DND-41 (cell line): ENCODE data around the gene HTD2.

Experiments used
- ATAC-seq: fragments of 200-7000 bp; cut with Tn5 transposase; 3 replicates; pipeline ENCODE4 v1.9.1; 2021; ENCODE audit warnings: low read depth; ENCODE audit not compliant: insufficient read depth
- DNase-seq: peaks from one replicate; pipeline ENCODE4 v3.0.0-alpha.2; 2020
- H2AFZ ChIP-seq: 2 replicates; pipeline ENCODE4 v1.6.0; 2012; ENCODE audit warnings: low read depth, low read length
- H3K27ac ChIP-seq: 2 replicates; pipeline ENCODE4 v1.5.1; 2012; ENCODE audit warnings: low read length, inconsistent platforms
- H3K27me3 ChIP-seq: fragments of 200-600 bp; sonication (generic); 2 replicates; pipeline ENCODE4 v1.6.0; 2012; ENCODE audit warnings: low read length, mild to moderate bottlenecking, inconsistent platforms; ENCODE audit not compliant: insufficient read depth, poor library complexity
- H3K36me3 ChIP-seq: 2 replicates; pipeline ENCODE4 v1.5.1; 2012; ENCODE audit warnings: low read length, inconsistent platforms; ENCODE audit not compliant: insufficient read depth
- H3K4me1 ChIP-seq: 2 replicates; pipeline ENCODE4 v1.5.1; 2012; ENCODE audit warnings: mild to moderate bottlenecking, low read length; ENCODE audit not compliant: insufficient read depth
- H3K4me2 ChIP-seq: 2 replicates; pipeline ENCODE4 v1.6.0; 2012; ENCODE audit warnings: mild to moderate bottlenecking, moderate library complexity, low read length, inconsistent platforms; ENCODE audit not compliant: insufficient read depth
- H3K4me3 ChIP-seq, 2 experiments: fragments of 200-600 bp in 1 of 2; shearing (Covaris generic) in 1 of 2; 2 replicates each; pipeline ENCODE4 v1.5.1; 2012 to 2016; ENCODE audit warnings: inconsistent platforms in 2 of 2, low read length in 2 of 2, mild to moderate bottlenecking in 2 of 2, low read depth in 1 of 2, moderate library complexity in 1 of 2
- H3K79me2 ChIP-seq: 2 replicates; pipeline ENCODE4 v1.6.0; 2012; ENCODE audit warnings: low read length, inconsistent platforms; ENCODE audit not compliant: insufficient read depth
- H3K9ac ChIP-seq: 2 replicates; pipeline ENCODE4 v1.6.0; 2012; ENCODE audit warnings: low read depth, mild to moderate bottlenecking, inconsistent platforms, low read length, moderate library complexity
- H3K9me3 ChIP-seq: 2 replicates; pipeline ENCODE4 v1.5.1; 2012; ENCODE audit warnings: low read length, moderate library complexity, mild to moderate bottlenecking, inconsistent platforms; ENCODE audit not compliant: insufficient read depth, severe bottlenecking
- H4K20me1 ChIP-seq: 2 replicates; pipeline ENCODE4 v1.6.0; 2012; ENCODE audit warnings: low read length; ENCODE audit not compliant: insufficient read depth
- EZH2 ChIP-seq: IDR thresholded peaks from 3 replicates; pipeline ENCODE4 v1.6.1; 2012; ENCODE audit warnings: borderline replicate concordance, low read depth, mild to moderate bottlenecking, moderate library complexity, low read length, inconsistent platforms; ENCODE audit not compliant: severe bottlenecking
- TF ChIP-seq, protein P1 (sequence below): IDR thresholded peaks from 2 replicates; pipeline ENCODE4 v1.5.1; 2012; ENCODE audit warnings: borderline replicate concordance, low read length, moderate library complexity, mild to moderate bottlenecking; ENCODE audit not compliant: poor library complexity, severe bottlenecking; ENCODE audit errors: extremely low read depth

HTD2 gene

DNA sequence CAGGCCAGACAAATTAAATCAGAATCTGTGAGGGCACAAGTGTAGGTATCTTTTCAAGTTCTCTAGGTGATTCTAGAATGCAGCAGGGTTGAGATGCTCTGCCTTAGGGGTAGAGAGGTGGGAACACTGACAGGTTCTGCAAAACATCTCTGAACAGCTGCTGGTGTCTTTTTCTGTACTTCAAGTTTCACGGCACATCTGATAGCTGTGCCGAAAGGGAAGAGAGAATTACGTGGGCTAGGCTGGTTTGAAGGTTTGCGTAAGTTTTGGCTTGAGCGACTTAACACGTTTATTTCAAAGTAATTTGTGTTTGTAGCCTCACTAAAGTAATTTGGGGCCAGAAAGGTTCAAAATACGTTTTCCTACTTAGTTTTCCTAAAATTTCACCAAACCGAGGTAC, 48.9 kb downstream of the HTD2 start:
- TF ChIP-seq, protein P1, sequence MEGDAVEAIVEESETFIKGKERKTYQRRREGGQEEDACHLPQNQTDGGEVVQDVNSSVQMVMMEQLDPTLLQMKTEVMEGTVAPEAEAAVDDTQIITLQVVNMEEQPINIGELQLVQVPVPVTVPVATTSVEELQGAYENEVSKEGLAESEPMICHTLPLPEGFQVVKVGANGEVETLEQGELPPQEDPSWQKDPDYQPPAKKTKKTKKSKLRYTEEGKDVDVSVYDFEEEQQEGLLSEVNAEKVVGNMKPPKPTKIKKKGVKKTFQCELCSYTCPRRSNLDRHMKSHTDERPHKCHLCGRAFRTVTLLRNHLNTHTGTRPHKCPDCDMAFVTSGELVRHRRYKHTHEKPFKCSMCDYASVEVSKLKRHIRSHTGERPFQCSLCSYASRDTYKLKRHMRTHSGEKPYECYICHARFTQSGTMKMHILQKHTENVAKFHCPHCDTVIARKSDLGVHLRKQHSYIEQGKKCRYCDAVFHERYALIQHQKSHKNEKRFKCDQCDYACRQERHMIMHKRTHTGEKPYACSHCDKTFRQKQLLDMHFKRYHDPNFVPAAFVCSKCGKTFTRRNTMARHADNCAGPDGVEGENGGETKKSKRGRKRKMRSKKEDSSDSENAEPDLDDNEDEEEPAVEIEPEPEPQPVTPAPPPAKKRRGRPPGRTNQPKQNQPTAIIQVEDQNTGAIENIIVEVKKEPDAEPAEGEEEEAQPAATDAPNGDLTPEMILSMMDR, result no peak
- TF ChIP-seq EZH2, result no peak
- DNase-seq (no peak), ATAC-seq (no peak)
- Histone ChIP-seq H3K27me3 (no peaks in the 10 kb centered on the region), H3K36me3 (peaks cover 19% of the 10 kb centered on the region), H3K79me2 (peaks cover 96% of the 10 kb centered on the region), H4K20me1 (peaks cover 21% of the 10 kb centered on the region; the same call in 1 of the 2 replicates), H3K27ac (peak overlapping the region; percentile 78), H3K9me3 (no peaks in the 10 kb centered on the region), H2AFZ (no peak overlapping the region), H3K4me3 (no peak overlapping the region), H3K9ac (peak overlapping the region; percentile 58; the same call in 1 of the 2 replicates), H3K4me1 (peaks cover 61% of the 10 kb centered on the region), H3K4me2 (no peak overlapping the region)

DNA sequence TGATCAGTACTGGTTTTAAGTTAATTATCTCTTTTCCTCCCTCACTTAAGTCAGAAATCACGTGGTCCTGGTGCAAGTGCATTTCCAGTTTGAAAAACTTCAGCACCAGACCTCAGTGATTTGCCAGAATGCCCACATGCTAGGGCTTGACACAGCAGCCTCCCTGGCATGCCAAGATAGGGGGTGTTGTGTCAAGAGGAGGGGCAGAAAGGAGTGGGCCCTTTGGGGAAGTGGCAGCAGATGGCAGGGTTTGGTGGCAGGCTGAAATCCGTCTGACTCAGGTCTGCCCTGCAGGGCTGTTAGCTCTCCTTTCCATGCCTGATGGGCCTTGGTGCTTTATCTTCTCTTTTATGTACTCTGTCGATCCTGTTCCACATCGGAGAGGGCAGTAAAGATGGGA, 49.7 kb downstream of the HTD2 start:
- Histone ChIP-seq H3K27ac (peak overlapping the region; percentile 78), H2AFZ (no peak overlapping the region), H3K36me3 (peaks cover 19% of the 10 kb centered on the region), H3K9ac (peak overlapping the region; percentile 58), H3K79me2 (peaks cover 96% of the 10 kb centered on the region), H3K4me2 (no peak overlapping the region; the same call in 1 of the 2 replicates), H3K9me3 (no peaks in the 10 kb centered on the region), H3K4me3 (no peak overlapping the region), H3K27me3 (no peaks in the 10 kb centered on the region), H4K20me1 (peaks cover 21% of the 10 kb centered on the region; the same call in 1 of the 2 replicates), H3K4me1 (peaks cover 52% of the 10 kb centered on the region)
- DNase-seq (no peak), ATAC-seq (no peak)
- TF ChIP-seq, protein P1, result no peak
- TF ChIP-seq EZH2, result no peak

DNA sequence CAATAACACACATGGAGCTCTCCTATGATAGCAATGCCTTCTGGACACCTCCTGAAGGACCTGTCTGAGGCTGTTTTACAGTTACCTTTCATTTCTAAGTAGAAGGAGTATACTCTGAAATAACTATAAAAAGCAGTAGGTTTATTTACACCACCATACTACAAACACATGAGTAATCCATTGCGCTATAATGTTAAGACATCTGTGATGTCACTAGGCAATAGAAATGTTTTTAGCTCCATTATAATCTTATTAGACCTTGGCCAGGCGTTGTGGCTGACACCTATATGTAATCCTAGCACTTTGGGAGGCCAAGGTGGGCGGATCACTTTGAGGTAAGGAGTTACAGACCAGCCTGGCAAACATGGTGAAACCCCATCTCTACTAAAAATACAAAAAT, 51.1 kb downstream of the HTD2 start:
- Histone ChIP-seq H3K36me3 (peaks cover 14% of the 10 kb centered on the region), H3K27me3 (no peaks in the 10 kb centered on the region), H3K9me3 (no peaks in the 10 kb centered on the region), H3K27ac (0 out of 2 replicates have a peak overlapping the region, but pooled peaks have one; percentile 10), H3K4me1 (peaks cover 39% of the 10 kb centered on the region), H4K20me1 (peaks cover 23% of the 10 kb centered on the region; the same call in 1 of the 2 replicates), H3K79me2 (peaks cover 96% of the 10 kb centered on the region), H3K4me2 (no peak overlapping the region), H3K9ac (no peak overlapping the region), H3K4me3 (no peak overlapping the region), H2AFZ (no peak overlapping the region)
- DNase-seq (no peak), ATAC-seq (no peak)
- TF ChIP-seq, protein P1, result no peak
- TF ChIP-seq EZH2, result no peak

DNA sequence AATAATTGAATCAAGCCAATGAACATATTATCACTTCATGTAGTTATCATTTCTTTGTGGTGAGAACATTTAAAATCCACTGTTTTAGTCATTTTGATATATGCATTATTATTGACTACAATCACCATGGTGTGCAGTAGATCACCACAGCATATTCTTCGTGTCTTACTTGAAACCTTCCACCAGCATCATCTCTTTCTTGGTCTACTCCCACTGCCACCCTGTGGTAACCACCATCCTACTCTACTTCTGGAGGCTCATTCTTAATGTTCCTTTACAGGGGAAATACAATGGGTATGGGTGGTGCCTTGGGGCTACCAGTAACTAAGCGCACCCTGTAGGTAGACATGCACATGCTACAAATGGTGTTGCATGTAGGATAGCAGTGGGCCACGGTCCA, 51.8 kb downstream of the HTD2 start:
- Histone ChIP-seq H3K9ac (no peak overlapping the region), H3K36me3 (peaks cover 14% of the 10 kb centered on the region), H3K27ac (no peak overlapping the region), H3K9me3 (no peaks in the 10 kb centered on the region), H3K4me2 (no peak overlapping the region), H3K27me3 (no peaks in the 10 kb centered on the region), H3K4me3 (no peak overlapping the region), H2AFZ (no peak overlapping the region), H3K79me2 (peaks cover 97% of the 10 kb centered on the region), H3K4me1 (peaks cover 32% of the 10 kb centered on the region), H4K20me1 (peaks cover 25% of the 10 kb centered on the region; the same call in 1 of the 2 replicates)
- DNase-seq (no peak), ATAC-seq (no peak)
- TF ChIP-seq EZH2, result no peak
- TF ChIP-seq, protein P1, result peak; percentile 11
